GM18511 (cell line): ENCODE measurements around the gene CAV2.
"Not testable (repeated sequence)": the region's sequence is repeated elsewhere in the genome, so short reads cannot be mapped to it uniquely, and the experiment has no call there.

Experiments used
- ATAC-seq: cut with Tn5 transposase; IDR thresholded peaks from one replicate; pipeline ENCODE4 v1.9.1; 2021; ENCODE audit warnings: mild to moderate bottlenecking, moderate library complexity; ENCODE audit not compliant: unreplicated experiment

Gene CAV2, protein sequence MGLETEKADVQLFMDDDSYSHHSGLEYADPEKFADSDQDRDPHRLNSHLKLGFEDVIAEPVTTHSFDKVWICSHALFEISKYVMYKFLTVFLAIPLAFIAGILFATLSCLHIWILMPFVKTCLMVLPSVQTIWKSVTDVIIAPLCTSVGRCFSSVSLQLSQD

DNA sequence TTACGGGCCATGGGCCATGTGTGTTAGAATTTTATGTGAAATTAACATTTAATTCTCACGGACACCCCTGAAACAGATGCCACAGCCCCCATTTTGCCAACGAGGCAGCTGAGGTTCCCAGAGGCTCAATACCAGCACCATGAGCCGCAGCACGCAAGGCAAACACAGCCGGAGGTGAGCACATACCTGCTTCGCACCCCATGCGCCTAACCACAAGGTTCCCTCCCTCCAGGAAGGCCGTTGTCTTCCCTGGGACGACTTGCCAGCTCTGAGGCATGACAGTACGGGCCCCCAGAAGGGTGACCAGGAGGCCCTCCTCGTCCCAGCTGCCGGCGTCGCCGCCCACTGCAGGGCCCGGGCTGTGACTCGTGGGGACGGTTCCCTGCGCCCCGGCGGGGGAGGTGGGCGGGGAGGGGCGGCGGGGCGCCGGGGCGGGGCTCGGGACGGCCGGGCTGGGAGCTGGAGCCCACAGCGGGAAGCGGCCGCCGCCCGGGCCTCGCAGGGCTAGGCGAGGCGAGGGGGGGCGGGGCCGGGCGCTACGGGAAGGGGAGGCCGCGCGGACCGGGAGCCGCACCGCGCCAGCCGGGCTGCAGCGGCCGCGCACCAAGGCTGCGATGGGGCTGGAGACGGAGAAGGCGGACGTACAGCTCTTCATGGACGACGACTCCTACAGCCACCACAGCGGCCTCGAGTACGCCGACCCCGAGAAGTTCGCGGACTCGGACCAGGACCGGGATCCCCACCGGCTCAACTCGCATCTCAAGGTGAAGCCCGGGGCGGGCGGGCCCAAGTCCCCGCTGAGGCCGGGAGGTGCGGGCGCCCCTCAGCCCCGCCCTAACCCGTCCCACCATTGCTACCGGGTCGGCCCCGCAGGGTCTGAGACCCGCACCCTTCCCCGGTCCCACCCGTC, at the start of gene CAV2:
Gene CAV2, plus strand, starts transcription at position 571 of the 910 bp plus-strand sequence. Its CDS starts 44 bp downstream, at position 615.
- ATAC-seq = peak; percentile 64

DNA sequence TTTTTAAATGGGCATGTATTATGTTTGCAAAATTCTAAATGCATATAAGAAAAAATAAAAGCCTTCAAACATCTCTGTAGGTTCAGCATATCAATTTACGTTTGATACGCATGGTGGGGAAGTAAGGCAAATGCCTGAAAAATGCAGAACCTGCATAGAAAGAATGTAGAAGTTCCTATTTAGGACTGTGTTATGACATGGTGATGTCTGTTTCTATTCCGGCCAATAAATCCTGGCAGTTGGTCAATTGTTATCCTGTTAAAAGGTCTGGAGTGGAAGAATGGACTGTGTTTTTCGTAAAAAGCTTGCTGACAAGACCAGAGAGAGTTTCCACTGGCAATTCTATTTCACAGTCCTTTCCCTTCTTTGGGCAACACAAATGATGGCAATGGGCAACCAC, 49.6 kb upstream of the CAV2 start:
- no peak for ATAC-seq

DNA sequence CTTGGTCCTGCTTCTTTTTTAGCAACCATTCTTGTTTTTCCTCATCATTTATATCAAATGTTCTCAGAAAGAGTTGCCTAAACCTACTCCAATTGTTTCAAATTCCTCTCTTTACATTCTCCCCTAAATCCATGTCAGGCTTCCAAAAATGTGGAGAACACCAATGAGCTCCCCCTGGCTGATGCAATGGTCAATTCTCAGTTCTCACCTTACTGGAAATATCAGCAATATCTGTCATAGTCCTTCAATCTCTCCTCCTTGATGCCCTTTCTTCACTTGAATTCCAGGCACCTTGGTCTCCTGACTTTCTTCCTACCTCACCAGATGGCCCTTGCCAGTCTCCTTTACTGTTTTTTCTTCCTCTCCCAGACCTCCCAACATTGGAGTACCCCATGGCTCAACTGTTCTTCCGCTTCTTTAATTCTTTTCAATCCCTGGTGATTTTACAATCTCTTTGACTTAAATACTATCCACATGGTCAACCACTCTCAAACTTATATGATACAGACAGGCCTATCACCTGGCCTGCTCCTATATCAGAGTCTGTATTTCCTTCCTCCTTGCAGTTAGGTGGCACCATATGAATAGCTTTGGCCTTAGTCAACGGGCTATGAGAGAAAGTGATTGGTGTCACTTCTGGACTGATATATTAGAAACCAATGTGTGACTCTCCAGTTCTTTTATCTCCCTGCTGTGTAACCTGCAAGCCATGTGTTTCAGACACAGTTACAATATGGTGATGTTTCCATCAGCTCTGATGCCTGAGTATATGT, 47.4 kb upstream of the CAV2 start:
- no peak for ATAC-seq

DNA sequence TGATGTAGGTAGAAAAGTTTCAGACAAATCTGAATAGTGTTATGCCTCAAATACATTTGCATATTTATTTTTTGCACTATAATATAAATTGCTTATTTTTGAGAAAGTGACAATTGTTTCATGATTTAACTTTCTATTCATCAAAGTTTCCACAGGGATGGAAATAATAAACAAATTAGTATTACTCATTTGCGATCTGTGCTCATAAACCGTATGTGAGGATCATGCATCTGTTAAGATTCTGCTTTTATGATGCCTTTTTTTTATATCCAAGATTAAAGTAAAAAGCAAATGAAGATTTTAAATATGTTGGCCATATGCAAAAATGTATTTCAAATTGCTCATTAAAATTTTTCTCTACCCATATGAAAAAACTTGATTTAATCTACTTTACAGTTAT, 45.2 kb upstream of the CAV2 start:
- no peak for ATAC-seq

DNA sequence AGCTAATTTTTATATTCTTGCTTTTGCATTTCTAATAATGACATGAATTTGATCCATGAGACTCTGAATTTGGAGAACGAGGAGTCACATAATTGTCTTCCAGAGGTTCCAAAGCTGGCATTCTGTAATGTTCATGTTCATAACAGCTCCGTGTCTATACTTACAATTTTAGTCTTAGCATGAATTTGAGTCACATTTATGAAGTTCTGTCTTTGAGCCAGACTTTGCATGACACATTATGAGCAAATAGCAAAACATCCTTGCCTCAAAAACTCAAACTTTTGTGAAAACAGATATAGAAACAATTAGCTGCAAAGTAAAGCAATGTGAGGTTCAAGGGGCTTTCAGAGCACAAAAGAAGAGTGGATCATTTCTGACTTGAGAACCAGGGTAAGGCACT, 44.5 kb upstream of the CAV2 start:
- ATAC-seq = no peak

DNA sequence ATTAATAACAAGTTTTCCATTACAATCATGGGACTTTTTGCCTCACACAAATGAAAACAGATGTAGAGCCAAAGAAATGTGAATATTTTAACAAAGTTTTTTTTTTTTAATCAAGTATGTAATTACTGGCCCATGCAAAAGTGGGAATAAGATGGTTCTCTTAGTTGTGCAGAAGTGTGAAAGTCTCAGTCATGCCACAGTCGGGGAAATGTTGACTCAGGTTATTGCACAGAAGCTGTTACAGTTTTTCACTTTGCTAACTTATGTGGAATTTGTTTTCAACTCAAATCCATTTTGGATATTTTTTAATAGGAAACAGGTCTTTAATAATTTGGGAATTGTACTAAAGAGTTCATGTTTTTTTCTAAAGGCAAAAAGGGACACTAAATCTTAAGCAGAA, 44.0 kb upstream of the CAV2 start:
- ATAC-seq = no peak

DNA sequence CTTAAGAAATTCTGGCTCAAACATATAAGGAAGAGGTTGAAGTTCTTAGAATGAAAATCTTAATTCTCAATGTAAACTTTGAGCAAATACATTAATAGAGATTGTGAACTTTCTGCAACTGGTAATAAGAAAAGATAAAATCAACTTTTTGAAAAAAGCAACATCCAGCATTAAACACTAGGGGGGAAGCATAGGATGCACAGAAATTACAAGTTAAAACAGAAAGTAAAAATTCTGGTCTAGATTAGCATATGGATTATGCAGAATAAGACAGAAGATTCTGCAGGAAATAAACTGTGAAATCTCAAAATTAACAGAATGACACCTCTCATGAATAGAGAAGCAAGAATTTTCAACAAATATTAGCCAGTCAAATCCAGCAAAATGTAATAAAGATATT, 38.0 kb upstream of the CAV2 start:
- ATAC-seq = no peak

DNA sequence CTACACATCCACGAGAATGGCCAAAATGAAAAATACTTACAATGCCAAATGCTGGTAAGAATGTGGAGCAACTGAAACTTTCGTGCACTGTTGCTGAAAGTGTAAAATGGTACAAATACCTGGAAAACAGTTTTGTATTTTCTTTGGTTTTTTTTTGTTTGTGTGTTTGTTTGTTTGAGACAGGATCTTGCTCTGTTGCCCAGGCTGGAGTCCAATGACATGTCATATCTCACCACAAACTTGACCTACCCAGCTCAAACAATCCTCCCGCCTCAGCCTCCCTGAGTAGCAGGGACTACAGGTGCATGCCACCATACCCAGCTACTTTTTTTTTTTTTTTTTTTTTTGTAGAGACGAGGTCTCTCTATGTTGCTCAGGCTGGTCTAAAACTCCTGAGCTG, 35.6 kb upstream of the CAV2 start:
- ATAC-seq = no peak

DNA sequence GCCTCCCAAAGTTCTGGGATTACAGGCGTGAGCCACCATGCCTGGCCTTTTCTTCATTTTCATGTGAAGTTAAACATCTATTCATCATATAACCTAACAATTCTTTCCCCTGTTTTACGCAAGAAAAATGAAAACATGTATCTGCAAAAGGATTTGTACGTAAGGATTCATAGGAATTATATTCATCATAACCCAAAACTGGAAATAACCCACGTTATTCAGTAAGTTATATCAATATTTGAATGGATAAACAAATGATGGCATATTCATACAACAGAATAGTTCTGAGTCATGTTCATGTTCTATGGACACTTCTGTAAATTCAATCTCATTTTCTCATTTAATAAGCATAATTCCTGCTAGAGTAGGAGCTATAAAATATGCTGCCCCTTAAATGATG, 35.2 kb upstream of the CAV2 start:
- no peak for ATAC-seq

DNA sequence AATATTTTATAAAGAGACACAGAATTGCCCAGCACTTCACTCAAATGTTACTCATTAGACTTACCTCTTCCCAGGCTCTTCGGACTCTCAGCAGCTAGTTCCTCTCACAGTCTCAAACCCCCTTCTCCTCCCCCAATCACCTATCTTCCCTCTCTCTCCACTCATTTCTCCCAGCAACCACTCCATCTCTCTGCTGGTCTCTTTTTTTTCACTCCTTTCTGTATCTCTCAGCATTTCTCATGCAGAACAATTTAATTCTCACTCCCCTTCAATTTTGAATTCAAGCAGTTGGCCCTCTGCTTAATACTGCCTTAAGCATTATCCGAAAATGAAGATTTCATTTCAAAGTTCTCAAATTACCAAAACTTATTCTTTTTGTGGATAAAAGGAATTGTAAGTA, 34.4 kb upstream of the CAV2 start:
- ATAC-seq = no peak

DNA sequence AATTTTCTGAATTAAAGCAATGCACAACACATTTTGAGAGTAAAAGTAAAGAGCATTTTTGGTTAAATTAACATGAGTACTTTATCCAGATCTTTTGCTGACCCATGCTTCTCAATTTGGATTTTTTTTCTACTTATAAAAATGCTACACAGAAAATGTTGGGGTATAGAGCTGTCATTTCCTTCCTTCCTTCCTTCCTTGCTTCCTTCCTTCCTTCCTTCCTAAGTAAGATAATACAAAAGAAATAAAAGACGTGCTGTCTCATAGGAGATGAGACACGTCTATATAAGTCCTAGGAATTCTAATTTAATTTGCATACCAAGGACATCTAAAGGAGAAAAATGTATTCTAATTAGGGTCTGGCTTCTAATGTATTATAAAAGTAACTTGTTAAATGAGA, 31.0 kb upstream of the CAV2 start:
- ATAC-seq = no peak

DNA sequence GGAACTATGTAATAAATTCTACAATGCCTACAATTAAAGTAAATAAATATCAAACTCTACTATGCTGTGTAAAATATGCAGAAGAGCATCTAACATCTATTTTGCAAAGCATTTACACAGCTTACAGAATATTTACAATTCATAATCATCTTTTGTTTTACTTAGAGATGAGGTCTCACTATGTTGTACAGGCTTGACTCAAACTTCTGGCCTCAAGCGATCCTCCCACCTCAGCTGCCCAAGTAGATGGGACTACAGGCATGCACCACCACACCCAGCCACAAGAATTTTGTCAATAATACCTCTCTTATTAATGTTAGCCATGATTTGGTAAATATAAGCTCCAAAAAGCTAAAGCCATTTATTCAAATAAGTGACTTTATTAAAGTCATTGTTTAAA, 21.9 kb upstream of the CAV2 start:
- ATAC-seq = no peak

DNA sequence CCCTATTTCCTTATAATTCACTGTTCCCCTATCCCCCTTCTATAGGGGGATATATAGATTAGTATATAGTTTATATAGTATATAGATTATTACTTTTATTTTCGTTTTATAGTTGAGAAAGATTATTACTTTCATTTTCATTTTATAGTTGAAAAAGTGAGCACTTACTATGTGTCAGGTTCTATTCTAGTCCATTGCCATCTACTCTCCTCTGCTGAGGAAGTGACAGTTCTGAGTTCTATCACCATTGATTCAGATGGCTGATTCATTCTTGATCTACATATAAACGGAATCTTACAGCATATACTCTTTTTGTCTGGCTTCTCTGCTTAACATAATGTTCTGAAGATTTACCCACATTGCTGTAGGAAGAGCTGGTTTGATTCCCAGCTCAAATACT, 20.7 kb upstream of the CAV2 start:
- ATAC-seq = no peak

DNA sequence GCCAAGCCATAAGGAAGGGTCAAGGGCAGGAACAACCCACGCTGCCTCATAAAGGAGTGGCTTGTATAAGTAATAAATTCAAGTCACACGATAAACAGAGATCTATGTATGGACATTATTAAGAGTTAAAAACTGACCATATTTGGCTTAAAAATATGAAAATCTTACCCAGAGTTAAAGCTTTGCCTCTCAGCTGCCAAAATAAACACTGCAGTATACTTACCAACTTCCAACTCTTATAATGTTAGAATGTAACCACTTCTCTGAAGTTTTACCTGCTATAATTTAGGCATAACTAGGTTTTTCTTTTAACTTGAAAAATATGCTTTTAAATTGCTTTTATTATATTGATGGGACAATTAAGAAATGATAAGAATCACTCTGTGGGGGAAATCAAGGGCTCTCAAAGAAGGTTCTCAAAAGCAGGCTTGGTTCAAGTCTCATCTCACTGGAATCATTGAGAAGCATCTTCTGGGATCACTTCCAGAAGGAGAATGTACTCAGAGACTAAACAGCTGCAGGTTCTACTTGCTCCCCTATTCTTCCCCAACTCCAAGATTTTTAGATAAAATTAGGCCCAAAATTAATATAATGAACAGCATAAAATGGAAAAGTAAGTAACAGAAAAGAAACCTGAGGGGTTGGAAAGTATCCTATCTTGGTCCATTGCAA, 16.1 kb upstream of the CAV2 start:
- ATAC-seq = no peak

DNA sequence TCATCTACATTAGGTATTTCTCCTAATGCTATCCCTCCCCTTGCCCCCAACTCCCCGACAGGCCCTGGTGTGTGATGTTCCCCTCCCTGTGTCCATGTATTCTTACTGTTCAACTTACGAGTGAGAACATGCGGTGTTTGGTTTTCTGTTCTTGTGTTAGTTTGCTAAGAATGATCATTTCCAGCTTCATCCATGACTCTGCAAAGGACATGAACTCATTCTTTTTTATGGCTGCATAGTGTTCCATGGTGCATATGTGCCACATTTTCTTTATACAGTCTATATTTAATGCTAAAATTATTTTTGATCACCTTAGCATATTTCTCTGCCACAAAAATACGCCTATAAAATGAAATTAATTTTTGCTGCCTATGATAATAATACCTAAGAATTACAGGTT, 15.1 kb upstream of the CAV2 start:
- not testable (repeated sequence) for ATAC-seq

DNA sequence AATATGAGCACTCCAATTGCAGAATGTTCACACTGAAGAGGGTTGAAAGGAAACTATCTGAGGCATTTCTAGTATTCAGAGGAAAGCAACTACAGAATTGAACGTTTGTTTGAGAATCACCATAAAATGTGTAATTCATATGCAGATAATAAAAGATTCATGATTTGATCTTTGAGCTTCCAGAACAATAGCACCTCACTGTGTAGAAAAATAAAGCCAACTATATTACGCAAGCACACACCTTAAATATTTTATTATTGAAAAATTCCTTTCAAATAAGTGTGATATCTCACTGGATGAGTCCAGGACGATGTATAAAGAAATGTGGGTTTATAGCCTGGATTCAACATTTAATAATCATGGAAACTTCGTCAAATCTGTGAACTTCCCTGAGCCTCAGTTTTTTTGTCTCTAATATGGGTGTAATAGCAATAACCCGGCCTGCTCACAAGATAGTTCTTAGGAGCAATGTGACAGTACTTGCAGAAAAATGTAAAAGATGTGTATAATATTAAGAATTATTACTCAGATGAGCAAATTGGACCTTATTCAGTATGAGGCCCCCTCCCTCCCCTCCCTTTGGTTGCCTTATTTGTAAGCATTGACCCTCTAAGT, 11.5 kb upstream of the CAV2 start:
- ATAC-seq = no peak

DNA sequence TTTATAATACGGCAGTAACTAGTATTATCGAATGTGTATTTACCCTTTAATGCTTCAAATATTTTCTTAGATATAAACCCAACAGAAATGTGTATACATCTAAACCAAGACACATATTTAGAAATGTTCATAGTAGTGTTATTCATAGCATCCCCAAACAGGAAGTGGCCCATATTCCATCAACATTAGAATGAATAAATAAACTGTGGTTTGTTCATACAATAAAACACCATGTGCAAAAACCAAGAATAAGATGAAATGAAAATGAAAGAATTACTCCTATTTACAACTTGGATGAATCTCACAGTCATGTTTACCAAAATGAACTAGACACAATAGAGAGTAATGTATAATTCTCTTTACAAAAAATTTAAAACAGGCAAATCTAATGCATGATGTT, 9.2 kb upstream of the CAV2 start:
- ATAC-seq = no peak

DNA sequence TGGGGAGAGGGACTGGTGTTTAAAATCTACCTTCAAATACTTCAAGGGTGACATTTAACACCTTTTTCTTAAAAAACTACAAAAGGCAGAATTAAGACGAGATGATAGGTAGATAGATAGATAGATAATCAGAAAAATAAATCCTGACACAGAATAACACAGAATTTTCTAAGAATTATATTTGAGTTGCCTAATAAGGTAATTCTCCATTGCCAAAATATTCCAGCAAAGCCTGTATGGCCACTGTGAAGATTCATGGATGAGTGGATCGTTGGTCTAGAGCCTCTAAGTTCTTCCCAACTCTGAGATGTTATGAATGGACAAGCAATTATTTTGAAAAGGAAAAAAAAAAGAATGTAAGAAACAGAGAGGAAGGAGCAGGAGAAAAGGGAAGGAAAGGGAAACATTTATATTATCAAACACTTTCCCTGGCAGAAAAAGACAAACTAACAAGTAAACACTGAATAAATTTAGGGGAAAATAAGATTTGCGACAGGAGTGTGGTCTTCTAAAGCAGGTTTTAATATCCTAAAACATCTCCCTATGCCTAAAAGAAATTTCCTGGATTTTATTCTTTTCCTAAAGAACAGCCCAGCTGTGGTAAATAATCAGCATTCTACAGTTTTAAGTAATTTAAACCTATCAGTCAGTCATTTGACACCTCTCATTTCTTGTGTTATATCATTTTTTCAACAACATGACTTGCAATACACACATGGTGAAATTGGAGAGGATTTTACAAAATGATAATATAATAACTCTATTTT, 7.5 kb upstream of the CAV2 start:
- ATAC-seq = no peak

DNA sequence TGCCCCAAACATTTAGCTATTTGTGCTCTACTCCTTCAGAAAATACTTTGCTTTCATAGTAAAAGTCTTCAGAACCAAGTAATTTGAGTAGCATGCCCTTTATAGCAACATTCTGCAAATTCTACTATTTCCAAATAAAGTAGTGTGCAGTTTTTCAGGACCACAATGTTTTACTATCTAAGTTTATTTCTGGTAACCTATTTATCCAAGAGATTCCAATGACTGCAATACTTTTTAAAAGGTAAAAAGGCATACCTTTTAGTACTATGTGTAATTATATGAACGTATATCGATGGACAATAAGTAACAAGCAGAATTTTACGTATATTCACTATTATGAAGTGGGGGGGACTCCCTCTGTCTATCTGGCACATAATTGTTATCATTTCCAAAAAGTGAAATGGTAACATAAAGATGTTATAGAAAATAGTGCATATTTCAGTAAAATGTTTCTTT, 6.9 kb upstream of the CAV2 start:
- no peak for ATAC-seq

DNA sequence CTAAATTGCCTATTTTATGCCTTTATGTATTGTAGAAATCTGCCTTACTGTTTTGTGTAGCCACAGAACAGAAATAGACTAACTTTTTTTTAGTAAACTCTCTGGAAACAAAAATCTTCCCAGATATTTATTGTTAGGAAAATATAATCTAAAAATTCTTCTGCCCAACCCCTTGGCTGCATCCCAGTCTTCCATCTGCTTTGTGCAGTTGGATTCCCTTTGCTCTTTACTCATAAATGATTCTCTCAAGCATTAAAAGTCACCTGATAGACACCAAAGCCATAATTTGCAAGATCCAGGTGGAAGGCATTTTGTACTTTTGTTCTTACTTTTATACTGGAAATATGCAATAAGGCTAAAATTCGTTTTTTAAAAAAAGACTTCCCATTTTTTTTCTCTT, 6.1 kb upstream of the CAV2 start:
- ATAC-seq = no peak
